Right ventricle myocardium inferior (tissue), 1 donor: Measurements from ENCODE around the gene ZNF521. TPM values are rescaled to one million over a fixed set of nuclear protein-coding genes. Genes with fewer than 3 reads are reported as not detected.

Experiments used
- ATAC-seq: fragments of 200-7000 bp; cut with Tn5 transposase; one replicate; pipeline ENCODE4 v1.9.1; 2020; ENCODE audit warnings: mild to moderate bottlenecking, moderate library complexity
- DNase-seq: peaks from one replicate; pipeline ENCODE4 v3.0.0; 2021; ENCODE audit errors: missing footprints
- intact Hi-C: fragments of 100-400 bp; cut with DNase I; formaldehyde crosslinking; loops from one replicate; pipeline ENCODE4 v1.11.0; 2022
- total RNA-seq: library from RNA; stranded (reverse); fragmentation: NEBNext Ultra II Directional; extraction: Animal tissue kit (Norgen Biotek cat#: 25700); gene quantifications from one replicate; pipeline ENCODE4 v1.2.1, GENCODE V29; 2021
- donor health status: DM: no; HTN: yes; CAD: no; lungs with severe emphysema.

ZNF521 gene
- total RNA-seq, 1 donor from 2014 or later: 29.6 TPM

- ATAC-seq (peak; percentile 65), DNase-seq (no peak)
- intact Hi-C loops: loop anchor here (5.0 kb wide), 1 partner anchor 182 kb away; no protein-coding TSS in a partner anchor
These were observed 186.8 kb downstream of the ZNF521 start for GRCh38 chr18:25164848-25165811.

GRCh38 chr18:25164211-25164847, 187.6 kb downstream of the ZNF521 start:
- intact Hi-C loops: no loop called here
- DNase-seq (no peak), ATAC-seq (no peak)

- ATAC-seq (no peak), DNase-seq (no peak)
- intact Hi-C loops: no loop called here
These were observed 198.5 kb downstream of the ZNF521 start for GRCh38 chr18:25153426-25153825.

DNA sequence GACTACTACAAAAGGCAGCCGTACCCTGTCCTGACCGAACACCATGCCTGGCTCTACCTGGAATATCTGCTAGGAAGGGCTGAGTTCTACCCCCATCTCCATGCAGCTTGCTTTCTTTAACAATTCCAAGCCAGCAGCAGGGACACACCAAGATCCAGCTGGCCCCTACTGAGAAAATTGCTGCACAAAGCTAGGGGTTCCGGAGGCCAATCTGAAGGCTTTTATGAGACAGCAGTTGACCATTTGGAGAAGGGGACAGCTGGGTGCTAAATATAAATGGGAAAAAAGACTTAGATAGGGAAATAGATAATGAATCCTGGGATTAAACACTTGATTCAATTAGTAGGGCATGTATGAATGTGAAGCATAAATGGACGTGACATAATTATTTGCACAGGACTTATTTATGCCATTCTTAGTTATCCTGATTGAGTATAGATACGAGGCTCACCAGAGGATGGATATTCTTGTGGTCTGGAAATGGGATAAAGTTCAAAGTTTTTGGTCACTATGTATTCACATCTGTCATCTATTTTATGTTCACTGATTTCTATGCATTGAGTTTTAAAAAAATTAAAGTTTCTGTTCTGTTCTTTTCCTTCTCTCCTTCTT, 204.0 kb downstream of the ZNF521 start:
- no peak for ATAC-seq
- intact Hi-C loops: no loop called here
- DNase-seq: no peak

DNA sequence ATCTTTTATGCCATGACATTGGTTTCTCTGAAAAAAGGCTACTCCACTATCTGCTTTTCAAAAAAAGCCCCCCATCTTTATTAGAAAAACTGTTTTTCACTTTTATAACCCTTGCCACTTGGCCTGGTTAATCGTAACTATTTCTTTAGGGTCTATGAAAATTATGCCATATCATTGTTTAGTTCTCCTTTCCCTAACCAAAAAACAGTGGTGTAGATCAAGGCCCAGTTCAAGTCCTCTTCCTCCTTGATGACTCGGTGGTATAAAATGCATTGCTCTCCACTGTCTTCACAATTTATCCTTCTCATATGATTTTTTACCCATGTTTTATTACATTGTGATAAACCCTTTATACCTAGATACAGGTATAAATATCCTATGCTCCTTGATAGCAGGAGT, 205.5 kb downstream of the ZNF521 start:
- no peak for DNase-seq
- intact Hi-C loops: no loop called here
- ATAC-seq: no peak

DNA sequence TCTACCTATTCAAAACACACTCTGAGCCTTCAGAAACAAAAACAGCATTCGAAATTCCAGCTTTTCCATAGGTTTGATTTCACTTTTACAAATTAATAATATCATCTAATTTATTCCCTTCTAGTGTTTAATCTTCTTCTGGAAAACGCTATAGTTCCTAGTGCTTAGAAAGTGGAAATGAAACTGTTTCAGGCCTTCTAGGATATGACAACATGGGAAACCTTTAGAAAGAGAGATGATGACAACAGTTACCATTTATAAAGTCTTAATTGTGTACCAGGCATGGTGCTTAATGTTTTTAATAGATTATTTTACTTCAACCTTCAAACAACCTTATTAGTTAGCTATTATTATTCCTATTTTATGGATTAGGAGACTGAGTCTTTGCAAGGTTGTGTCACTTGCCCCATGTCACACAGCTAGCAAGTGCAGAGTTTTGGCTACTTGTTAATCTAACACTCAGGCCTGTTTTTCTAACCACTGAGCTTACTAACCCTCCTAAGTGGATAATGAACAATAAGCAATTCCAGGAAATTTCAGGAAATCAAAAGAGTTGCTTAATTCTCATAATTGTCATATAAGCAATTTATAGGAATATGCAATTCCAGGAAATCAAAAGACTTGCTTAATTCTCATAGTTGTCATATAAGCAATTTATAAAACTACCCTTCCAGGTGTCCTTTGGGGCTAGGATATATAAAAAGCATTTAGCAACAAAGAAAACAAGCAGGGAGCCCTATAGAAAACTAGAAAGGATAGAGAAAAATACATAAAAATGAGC, 206.0 kb downstream of the ZNF521 start:
- ATAC-seq: no peak
- intact Hi-C loops: no loop called here
- DNase-seq: no peak

- intact Hi-C loops: no loop called here
- ATAC-seq (peak; percentile 79), DNase-seq (no peak)
These were observed 207.1 kb downstream of the ZNF521 start for GRCh38 chr18:25144820-25145219.

GRCh38 chr18:25141886-25142285, 210.1 kb downstream of the ZNF521 start:
- intact Hi-C loops: no loop called here
- ATAC-seq: no peak
- DNase-seq: no peak

- ATAC-seq: no peak
- no peak for DNase-seq
- intact Hi-C loops: no loop called here
These were observed 210.6 kb downstream of the ZNF521 start for GRCh38 chr18:25141399-25141798.

DNA sequence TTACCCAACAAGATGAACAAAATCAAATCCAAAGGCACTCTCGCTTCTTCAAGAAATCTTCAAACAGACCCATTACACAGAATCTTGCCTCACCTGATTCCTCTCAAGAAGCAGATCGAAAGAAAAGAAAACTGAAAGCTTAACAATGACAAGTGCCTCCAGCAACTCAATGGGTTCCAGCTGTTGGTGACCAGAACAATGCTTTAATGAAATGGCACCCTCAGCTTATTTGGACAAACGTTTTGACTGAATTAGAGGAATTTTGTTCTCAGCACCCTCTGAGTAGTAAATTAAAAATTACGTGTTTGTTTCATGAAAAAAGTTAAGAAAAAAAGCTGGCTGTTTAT, 211.0 kb downstream of the ZNF521 start:
- intact Hi-C loops: no loop called here
- ATAC-seq (no peak), DNase-seq (no peak)

GRCh38 chr18:25140124-25140961, 211.6 kb downstream of the ZNF521 start:
- no peak for ATAC-seq
- DNase-seq: no peak
- intact Hi-C loops: no loop called here

DNA sequence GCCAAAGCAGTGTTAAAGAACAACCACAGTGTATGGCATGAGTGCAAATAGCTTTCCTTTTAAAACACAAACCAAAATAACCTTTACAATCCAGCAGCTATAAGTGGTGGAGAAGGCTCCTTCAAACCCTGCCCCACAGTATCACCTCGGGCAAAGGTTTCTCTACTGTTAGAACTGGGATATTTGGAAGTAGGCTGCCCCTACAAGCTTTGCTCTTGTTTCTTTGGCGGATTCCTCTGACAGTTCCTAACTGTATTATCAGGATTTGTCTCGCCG, 214.8 kb downstream of the ZNF521 start:
- intact Hi-C loops: no loop called here
- ATAC-seq (peak; percentile 58), DNase-seq (no peak)

DNA sequence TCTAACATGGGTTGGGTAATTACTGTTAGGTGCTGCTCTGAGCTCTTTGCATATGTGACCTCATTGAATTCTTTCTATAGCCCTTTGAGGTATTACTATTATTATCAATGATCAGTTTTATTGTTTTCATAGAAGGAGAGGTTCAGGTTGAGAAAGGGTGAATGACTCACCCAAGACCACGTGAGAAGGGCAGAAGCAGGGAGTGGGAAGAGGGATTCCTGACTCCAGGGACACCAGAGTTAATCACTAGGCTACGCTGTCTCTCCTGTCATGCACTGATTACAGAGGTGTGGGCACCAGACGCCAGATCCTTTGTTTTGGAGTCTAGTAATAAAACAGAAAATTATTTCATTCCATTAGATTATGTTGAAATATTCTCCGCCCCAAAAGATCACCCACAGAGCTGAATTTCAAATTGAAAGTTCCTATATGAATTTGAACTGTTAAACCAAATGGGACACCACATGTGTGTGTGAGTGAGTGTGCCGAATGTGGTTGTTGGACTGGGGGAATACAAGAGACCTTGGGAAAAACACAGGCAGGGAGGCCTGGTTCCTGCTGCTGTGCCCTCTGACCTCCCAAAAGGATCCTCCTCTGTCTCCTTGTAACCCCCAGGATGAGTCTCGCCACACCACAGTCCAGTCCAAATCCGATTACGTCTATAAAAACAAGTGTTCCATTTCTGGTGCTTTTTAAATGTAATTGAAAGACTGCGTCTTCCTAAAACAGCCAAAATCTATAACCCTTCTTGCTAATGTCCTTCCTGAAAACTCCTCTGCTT, 215.4 kb downstream of the ZNF521 start:
- intact Hi-C loops: no loop called here
- ATAC-seq (peak; percentile 67), DNase-seq (no peak)

DNA sequence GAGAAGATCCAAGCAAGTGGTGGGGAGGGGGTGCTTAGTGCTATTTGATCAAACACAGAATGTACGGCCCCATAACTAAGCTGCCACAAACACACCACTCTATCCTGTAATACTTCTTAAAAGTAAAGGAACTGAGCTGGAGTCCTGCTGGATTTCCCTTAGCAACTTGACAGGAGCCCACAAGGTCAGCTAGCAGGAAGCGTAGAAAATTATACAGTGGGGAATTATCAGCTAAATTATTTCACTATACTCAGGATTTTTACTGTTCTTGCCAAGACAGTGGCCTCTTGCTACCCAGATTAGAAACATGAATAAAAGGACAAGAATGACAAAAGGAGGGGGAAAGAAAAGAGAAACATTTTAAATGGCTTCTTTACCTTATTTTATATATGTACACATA, 217.1 kb downstream of the ZNF521 start:
- DNase-seq (no peak), ATAC-seq (no peak)

DNA sequence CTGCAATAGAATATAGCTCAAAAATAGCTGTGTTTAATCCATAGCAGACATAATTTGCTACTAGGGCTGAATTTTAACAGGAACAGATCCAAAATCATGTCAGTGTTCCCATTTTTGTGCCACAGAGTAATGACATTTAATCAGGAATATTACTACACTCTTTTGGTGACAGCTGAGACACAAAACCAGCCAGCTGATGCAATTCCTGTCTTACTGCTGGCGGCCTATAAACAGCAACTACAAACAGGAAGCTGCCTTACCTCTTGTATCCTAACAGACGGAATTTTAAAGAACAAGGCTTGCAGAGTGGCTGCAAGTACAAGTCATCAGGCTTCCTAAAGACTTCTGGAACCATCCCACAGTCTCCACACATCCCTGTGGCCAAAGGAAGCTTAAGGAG, 218.1 kb downstream of the ZNF521 start:
- DNase-seq (no peak), ATAC-seq (no peak)
- intact Hi-C loops: no loop called here

More for the DNA sequence above, 217.1 kb downstream of the ZNF521 start:
- intact Hi-C loops: no loop called here

DNA sequence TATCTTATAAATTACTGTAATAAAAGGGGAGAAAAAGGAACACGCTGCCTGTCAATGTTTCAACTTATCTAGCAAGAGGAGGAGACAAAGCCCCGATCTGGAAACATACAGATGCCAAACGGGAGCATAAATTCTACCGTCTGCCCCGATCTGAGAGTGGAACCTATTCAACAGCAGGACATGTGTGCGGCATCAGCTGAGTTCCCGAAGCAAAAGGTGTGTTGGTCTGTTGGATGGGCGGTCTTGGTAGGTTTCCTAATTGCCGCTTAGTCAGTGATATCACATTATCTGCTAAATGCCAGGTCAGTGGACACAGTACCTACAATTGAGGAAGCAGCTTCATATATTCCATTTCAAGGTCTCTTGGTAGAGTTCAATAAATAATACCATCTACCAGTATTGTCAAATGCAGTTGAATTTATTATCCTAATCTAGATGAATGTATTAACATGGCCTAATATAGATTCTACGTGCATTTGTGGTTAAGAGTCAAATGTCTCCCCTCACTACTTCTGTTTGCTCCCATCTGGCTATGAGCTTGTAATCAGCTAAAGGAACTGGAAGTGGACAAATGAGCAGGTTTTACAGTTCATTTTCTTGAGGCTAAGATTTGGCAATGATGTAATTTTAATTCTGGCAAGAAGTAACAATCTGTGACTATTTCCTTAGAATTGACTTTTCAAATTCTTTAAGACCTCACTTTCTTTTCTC, 219.0 kb downstream of the ZNF521 start:
- DNase-seq (no peak), ATAC-seq (no peak)
- intact Hi-C loops: no loop called here

DNA sequence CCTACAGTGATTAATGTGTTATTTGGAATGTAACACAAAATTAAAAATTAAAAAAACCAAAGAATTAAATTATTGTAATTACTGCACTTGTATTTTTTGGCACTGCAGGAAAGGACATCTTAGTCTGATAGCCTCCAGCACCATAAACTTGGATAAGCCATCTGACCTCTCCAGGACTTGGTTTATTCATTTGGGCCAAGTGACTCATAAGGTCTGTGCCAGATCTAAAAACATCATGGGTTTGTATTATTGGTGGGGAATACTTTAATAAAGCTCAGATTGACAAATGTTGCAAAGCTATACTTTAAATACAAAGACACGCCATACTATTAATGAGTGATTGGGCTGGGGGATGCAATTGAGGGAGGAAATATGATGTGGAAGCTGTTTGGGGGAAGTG, 225.2 kb downstream of the ZNF521 start:
- no peak for ATAC-seq
- intact Hi-C loops: no loop called here
- no peak for DNase-seq
